NB4 (cell line): ENCODE measurements around the gene DENND4A.

Experiments used
- DNase-seq: peaks from one replicate; pipeline ENCODE4 v3.0.0; 2010; ENCODE audit warnings: low read depth
- H3K4me3 ChIP-seq: one replicate; pipeline ENCODE4 v1.5.1; 2011; ENCODE audit warnings: mild to moderate bottlenecking, low read depth, low read length, moderate library complexity
- CTCF ChIP-seq: IDR thresholded peaks from one replicate; pipeline ENCODE4 v1.5.1; 2012; ENCODE audit warnings: low read depth, low read length
- MAX ChIP-seq: IDR thresholded peaks from 2 replicates; pipeline ENCODE4 v1.6.1; 2011; ENCODE audit warnings: low read depth, low read length
- MYC ChIP-seq: IDR thresholded peaks from 2 replicates; pipeline ENCODE4 v1.6.1; 2011; ENCODE audit warnings: low read depth, low read length
- POLR2A ChIP-seq: IDR thresholded peaks from 2 replicates; pipeline ENCODE4 v1.6.1; 2011; ENCODE audit warnings: mild to moderate bottlenecking; ENCODE audit not compliant: insufficient read length; ENCODE audit errors: extremely low read depth

The DENND4A gene

GRCh38 chr15:65659502-65660052, 132.5 kb downstream of the DENND4A start:
- no peak overlapping the region for H3K4me3 ChIP-seq
- TF ChIP-seq MYC (no peak), POLR2A (no peak), CTCF (no peak), MAX (no peak)
- no peak for DNase-seq

DNA sequence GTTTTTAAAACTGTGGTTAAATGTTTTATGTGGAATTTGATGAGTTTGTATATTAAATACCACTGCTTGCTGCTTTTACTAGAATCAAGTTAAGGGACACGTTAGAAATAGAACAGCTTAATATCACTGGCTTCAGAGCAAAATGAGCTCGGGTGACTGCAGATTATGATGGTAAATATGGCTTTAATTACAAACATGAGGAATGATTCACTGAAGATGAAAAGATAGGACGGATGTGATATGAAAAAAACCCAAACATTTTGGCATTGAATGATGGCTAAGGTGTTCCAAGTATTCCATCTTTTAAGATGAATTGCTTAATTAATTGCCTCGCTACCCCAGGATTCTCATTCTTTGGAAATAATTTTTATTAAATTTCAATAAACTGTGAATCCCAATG, 136.6 kb downstream of the DENND4A start:
- DNase-seq: no peak
- H3K4me3 ChIP-seq: no peak overlapping the region
- no peak for TF ChIP-seq MYC

- TF ChIP-seq MYC (no peak), MAX (no peak), CTCF (no peak), POLR2A (no peak)
- H3K4me3 ChIP-seq: no peak overlapping the region
- DNase-seq: no peak
Observed at GRCh38 chr15:65655026-65655425, 137.1 kb downstream of the DENND4A start.

GRCh38 chr15:65653801-65654521, 138.1 kb downstream of the DENND4A start:
- no peak for DNase-seq
- H3K4me3 ChIP-seq: no peak overlapping the region
- TF ChIP-seq POLR2A (no peak), MYC (no peak), CTCF (no peak), MAX (no peak)

- no peak overlapping the region for H3K4me3 ChIP-seq
- no peak for DNase-seq
- TF ChIP-seq MAX: no peak
- TF ChIP-seq CTCF: no peak
- no peak for TF ChIP-seq MYC
- no peak for TF ChIP-seq POLR2A
Observed at GRCh38 chr15:65653341-65653740, 138.8 kb downstream of the DENND4A start.

DNA sequence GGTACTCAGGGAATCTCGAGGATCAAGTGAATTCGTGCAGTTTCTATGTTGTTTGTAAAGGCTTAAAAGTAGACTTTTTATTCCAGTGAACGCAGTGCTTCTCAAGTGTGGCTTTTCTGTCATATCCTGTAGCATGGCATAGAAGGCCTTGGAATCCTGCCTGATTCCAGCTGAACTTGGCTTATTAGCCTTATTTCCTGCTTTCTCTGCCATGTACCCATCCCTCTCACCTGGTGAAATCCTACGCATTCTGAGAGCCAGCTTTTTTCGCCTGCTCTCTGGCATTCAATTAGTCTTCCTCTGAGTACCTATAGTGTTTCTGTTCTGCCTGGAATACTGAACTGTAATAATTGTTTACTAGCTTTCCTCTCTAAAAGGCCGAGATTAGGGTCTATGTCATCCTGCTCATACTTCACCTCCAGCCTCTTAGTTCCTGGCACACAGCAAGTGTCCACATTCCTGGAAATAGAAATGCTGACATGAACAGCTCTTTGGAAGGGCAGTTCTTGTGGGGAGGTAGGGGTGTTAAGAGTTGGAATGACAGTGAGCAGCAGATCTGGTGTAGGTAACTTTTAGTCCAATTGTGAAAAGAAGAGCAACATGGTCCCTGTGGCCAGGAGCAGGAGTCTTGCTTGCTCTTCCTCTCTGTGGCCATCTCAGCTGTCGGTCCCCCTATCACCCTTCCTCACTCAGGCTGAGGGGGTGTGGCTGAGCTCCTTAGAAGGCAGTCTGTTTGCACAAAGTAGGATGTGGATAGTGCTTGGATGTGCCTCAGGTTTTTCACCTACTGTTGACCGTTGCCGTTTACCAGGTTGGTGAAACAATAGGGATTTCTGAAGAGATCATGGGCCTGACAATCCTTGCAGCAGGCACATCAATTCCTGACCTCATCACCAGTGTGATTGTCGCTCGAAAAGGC, 140.0 kb downstream of the DENND4A start:
- TF ChIP-seq MAX: no peak
- TF ChIP-seq POLR2A: no peak
- no peak for TF ChIP-seq CTCF
- no peak for TF ChIP-seq MYC
- no peak for DNase-seq
- no peak overlapping the region for H3K4me3 ChIP-seq
